ENCODE results near the gene FRG2B. TPM values are rescaled to one million over a fixed set of nuclear protein-coding genes. Genes with fewer than 3 reads are reported as not detected.

Gene FRG2B
- polyA plus RNA-seq, 1 of the 3 experiments (the other 2 are of a cell fraction): not detected

DNA sequence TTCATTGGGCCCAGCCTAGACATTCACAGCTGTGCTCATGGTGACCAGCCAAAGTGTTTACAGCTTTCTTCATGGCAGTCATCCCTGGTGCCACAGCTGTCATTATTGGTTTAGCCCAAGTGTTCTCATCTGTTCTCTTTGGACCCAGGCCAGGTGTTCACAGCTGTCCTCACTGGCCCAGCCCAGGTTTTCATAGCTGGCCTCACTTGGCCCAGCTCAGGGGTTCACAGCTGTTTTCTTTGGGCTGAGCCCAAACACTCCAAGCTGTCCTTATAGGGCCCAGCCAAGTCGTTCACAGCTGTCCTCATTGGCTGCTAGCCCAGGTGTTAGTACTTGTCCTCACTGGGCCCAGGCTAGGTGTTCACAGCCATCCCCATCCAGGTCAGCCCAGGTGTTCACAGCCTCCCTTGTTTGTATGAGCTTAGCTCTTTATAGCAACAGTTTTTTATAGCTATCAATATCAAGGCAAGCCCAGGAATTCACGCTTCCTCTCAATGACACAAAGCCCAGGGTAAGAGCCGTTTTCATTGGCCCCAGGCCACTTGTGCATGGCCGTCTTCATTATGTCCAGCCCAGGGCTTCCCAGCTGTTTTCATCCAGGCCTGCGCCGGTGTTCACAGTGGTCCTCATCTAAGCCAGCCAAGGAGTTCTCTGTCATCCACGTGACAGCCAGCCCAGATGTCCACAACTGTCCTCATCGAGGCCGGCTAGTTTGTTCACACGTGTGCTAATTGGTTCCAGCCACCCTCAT lies 11.6 kb downstream of the FRG2B start:
- Histone ChIP-seq H3K9ac (no peak overlapping the region), H3K36me3 (replicated peaks in 1 of 2; ENCODE audit: control insufficient read depth in 1 of 2, insufficient read depth in 2 of 2, low read length in 1 of 2) (no peaks in the 10 kb centered on the region), H2AFZ (ENCODE audit: low read depth) (no peak overlapping the region), H3K4me1 (ENCODE audit: control insufficient read depth in 1 of 2, insufficient read depth in 2 of 2, low read depth in 1 of 2, low read length in 1 of 2) (no peaks in the 10 kb centered on the region), H3K4me2 (no peak overlapping the region), H3K27me3 (ENCODE audit: insufficient read depth) (peaks cover 8% of the 10 kb centered on the region; the same call in 1 of the 2 replicates), H4K20me1 (ENCODE audit: insufficient read depth) (no peaks in the 10 kb centered on the region), H3K9me3 (no peaks in the 10 kb centered on the region), H3K9me2 (no peaks in the 10 kb centered on the region), H3F3A (replicated peaks; ENCODE audit: insufficient read depth) (no peaks in the 10 kb centered on the region), H3K4me3 (ENCODE audit: low read depth in 2 of 2, low read length in 1 of 2) (no peak overlapping the region), H3K27ac (ENCODE audit: low read depth in 2 of 2, low read length in 1 of 2) (no peak overlapping the region), H3K79me2 (ENCODE audit: insufficient read depth) (no peaks in the 10 kb centered on the region)
- 72% methylated on average over 9 of the region's 10 CpGs for WGBS (ENCODE audit: low lambda C conversion rate)
- DNase-seq: no peak
- TF ChIP-seq, protein P1, sequence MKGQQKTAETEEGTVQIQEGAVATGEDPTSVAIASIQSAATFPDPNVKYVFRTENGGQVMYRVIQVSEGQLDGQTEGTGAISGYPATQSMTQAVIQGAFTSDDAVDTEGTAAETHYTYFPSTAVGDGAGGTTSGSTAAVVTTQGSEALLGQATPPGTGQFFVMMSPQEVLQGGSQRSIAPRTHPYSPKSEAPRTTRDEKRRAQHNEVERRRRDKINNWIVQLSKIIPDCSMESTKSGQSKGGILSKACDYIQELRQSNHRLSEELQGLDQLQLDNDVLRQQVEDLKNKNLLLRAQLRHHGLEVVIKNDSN (IDR thresholded peaks at IDR 0.05; ENCODE audit: borderline replicate concordance, low read depth): no peak
- TF ChIP-seq, protein P2, sequence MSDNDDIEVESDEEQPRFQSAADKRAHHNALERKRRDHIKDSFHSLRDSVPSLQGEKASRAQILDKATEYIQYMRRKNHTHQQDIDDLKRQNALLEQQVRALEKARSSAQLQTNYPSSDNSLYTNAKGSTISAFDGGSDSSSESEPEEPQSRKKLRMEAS (IDR thresholded peaks at IDR 0.05; ENCODE audit: low read depth): no peak
- TF ChIP-seq GATA2 (CRISPR knock-in tag; IDR thresholded peaks at IDR 0.05): no peak
- no peak for TF ChIP-seq TCF12 (IDR thresholded peaks at IDR 0.05)
- no peak for TF ChIP-seq SIN3A (IDR thresholded peaks at IDR 0.05; ENCODE audit: borderline replicate concordance, low read depth, low read length)
- TF ChIP-seq, protein P3, sequence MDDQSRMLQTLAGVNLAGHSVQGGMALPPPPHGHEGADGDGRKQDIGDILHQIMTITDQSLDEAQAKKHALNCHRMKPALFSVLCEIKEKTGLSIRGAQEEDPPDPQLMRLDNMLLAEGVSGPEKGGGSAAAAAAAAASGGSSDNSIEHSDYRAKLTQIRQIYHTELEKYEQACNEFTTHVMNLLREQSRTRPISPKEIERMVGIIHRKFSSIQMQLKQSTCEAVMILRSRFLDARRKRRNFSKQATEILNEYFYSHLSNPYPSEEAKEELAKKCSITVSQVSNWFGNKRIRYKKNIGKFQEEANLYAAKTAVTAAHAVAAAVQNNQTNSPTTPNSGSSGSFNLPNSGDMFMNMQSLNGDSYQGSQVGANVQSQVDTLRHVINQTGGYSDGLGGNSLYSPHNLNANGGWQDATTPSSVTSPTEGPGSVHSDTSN (IDR thresholded peaks at IDR 0.05): no peak
- no peak for TF ChIP-seq SMC3 (IDR thresholded peaks at IDR 0.05; ENCODE audit: low read depth, low read length)
- TF ChIP-seq EZH2phosphoT487 (IDR thresholded peaks at IDR 0.05; ENCODE audit: borderline replicate concordance, low read depth): no peak
- TF ChIP-seq ELF1 (IDR thresholded peaks at IDR 0.05): no peak
- TF ChIP-seq, protein P4, sequence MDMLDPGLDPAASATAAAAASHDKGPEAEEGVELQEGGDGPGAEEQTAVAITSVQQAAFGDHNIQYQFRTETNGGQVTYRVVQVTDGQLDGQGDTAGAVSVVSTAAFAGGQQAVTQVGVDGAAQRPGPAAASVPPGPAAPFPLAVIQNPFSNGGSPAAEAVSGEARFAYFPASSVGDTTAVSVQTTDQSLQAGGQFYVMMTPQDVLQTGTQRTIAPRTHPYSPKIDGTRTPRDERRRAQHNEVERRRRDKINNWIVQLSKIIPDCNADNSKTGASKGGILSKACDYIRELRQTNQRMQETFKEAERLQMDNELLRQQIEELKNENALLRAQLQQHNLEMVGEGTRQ (IDR thresholded peaks at IDR 0.05; ENCODE audit: borderline replicate concordance, low read depth, low read length): no peak
- no peak for TF ChIP-seq RAD21 (IDR thresholded peaks at IDR 0.05; ENCODE audit: low read length)
- TF ChIP-seq FOXJ3 (CRISPR knock-in tag; IDR thresholded peaks at IDR 0.05): no peak
- TF ChIP-seq RXRA (IDR thresholded peaks at IDR 0.05; ENCODE audit: borderline replicate concordance, low read depth): no peak
- TF ChIP-seq, protein P5, sequence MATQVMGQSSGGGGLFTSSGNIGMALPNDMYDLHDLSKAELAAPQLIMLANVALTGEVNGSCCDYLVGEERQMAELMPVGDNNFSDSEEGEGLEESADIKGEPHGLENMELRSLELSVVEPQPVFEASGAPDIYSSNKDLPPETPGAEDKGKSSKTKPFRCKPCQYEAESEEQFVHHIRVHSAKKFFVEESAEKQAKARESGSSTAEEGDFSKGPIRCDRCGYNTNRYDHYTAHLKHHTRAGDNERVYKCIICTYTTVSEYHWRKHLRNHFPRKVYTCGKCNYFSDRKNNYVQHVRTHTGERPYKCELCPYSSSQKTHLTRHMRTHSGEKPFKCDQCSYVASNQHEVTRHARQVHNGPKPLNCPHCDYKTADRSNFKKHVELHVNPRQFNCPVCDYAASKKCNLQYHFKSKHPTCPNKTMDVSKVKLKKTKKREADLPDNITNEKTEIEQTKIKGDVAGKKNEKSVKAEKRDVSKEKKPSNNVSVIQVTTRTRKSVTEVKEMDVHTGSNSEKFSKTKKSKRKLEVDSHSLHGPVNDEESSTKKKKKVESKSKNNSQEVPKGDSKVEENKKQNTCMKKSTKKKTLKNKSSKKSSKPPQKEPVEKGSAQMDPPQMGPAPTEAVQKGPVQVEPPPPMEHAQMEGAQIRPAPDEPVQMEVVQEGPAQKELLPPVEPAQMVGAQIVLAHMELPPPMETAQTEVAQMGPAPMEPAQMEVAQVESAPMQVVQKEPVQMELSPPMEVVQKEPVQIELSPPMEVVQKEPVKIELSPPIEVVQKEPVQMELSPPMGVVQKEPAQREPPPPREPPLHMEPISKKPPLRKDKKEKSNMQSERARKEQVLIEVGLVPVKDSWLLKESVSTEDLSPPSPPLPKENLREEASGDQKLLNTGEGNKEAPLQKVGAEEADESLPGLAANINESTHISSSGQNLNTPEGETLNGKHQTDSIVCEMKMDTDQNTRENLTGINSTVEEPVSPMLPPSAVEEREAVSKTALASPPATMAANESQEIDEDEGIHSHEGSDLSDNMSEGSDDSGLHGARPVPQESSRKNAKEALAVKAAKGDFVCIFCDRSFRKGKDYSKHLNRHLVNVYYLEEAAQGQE (IDR thresholded peaks at IDR 0.05; ENCODE audit: low read depth, low read length): no peak
- TF ChIP-seq TEAD4 (IDR thresholded peaks at IDR 0.05; ENCODE audit: borderline replicate concordance, insufficient read depth): no peak
- TF ChIP-seq JUND (IDR thresholded peaks at IDR 0.05): no peak
- no peak for TF ChIP-seq NFIC (IDR thresholded peaks at IDR 0.05; ENCODE audit: borderline replicate concordance)
- no peak for TF ChIP-seq NRF1 (IDR thresholded peaks at IDR 0.05; ENCODE audit: low read depth, low read length)
- CTCF ChIA-PET: interaction anchor here (1.1 to 2.5 kb wide), 4 partner anchors 14 to 285 kb away, joined by 3 to 11 read pairs (median 4); no protein-coding TSS in a partner anchor
- POLR2A ChIA-PET: no interaction called here

Data from SK-N-SH (cell line).